Measurements from ENCODE around the gene CNTNAP2. TPM values are rescaled to one million over a fixed set of nuclear protein-coding genes. Genes with fewer than 3 reads are reported as not detected.

The CNTNAP2 gene
- total RNA-seq, 2 donors from 2014 or later: 171 to 228 TPM

GRCh38 chr7:146862415-146862814, 745.8 kb downstream of the CNTNAP2 start:
- H3K36me3 Mint-ChIP-seq (ENCODE audit: low read depth): no peaks in the 10 kb centered on the region
- no peak overlapping the region for H3K4me3 Mint-ChIP-seq
- H3K27me3 Mint-ChIP-seq (ENCODE audit: insufficient read depth): no peaks in the 10 kb centered on the region
- no peaks in the 10 kb centered on the region for H3K4me1 ChIP-seq (ENCODE audit: control insufficient read depth, insufficient read depth, low read length)
- no peak overlapping the region for H3K27ac Mint-ChIP-seq
- H3K9me3 ChIP-seq (ENCODE audit: control insufficient read depth, low read length): no peaks in the 10 kb centered on the region
- H3K9ac ChIP-seq (ENCODE audit: extremely low read depth, low read length, poor library complexity, severe bottlenecking): no peak overlapping the region
- no peak overlapping the region for H3K27ac ChIP-seq (ENCODE audit: low read depth, low read length)
- H3K36me3 ChIP-seq (ENCODE audit: control insufficient read depth, insufficient read depth, low read length): no peaks in the 10 kb centered on the region
- no peaks in the 10 kb centered on the region for H3K27me3 ChIP-seq (ENCODE audit: control insufficient read depth, insufficient read depth, low read length, poor library complexity, severe bottlenecking)
- DNase-seq: no peak
- no peak overlapping the region for H3K4me3 ChIP-seq (ENCODE audit: low read length)
- 75% methylated on average over 2 of the region's 2 CpGs; no CpG with 5 or more reads in 1 of the 2 experiments for WGBS, 2 experiments (ENCODE audit: insufficient coverage in 1 of 2, insufficient read length in 1 of 2)
- no peaks in the 10 kb centered on the region for H3K9me3 Mint-ChIP-seq
- TF ChIP-seq, protein P1, sequence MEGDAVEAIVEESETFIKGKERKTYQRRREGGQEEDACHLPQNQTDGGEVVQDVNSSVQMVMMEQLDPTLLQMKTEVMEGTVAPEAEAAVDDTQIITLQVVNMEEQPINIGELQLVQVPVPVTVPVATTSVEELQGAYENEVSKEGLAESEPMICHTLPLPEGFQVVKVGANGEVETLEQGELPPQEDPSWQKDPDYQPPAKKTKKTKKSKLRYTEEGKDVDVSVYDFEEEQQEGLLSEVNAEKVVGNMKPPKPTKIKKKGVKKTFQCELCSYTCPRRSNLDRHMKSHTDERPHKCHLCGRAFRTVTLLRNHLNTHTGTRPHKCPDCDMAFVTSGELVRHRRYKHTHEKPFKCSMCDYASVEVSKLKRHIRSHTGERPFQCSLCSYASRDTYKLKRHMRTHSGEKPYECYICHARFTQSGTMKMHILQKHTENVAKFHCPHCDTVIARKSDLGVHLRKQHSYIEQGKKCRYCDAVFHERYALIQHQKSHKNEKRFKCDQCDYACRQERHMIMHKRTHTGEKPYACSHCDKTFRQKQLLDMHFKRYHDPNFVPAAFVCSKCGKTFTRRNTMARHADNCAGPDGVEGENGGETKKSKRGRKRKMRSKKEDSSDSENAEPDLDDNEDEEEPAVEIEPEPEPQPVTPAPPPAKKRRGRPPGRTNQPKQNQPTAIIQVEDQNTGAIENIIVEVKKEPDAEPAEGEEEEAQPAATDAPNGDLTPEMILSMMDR (conservative IDR thresholded peaks at IDR 0.05): no peak
- H3K4me1 Mint-ChIP-seq: peaks cover 3% of the 10 kb centered on the region

GRCh38 chr7:146864644-146865043, 748.0 kb downstream of the CNTNAP2 start:
- TF ChIP-seq, protein P1 (conservative IDR thresholded peaks at IDR 0.05): no peak
- DNase-seq: peak; percentile 77
- 81% methylated on average over 2 of the region's 2 CpGs; no CpG with 5 or more reads in 1 of the 2 experiments for WGBS, 2 experiments (ENCODE audit: insufficient coverage in 1 of 2, insufficient read length in 1 of 2)

DNA sequence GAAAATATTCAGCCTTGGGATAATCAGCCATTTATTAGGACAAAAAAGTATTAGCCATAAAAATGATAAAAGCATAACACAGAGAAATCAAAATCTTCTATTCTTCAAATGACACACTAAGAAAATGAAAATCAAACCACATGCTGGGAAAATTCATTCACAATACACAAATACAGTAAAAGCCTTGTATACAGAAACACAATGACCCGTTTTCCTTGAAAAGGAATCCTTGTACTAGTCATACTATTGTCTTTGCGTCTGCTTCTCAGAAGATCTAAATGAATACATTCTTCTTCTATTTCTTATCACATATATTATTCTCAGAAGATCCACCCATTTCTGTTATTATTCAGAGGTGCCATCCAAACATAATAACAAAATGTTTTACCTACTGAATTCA, 749.1 kb downstream of the CNTNAP2 start:
- Histone ChIP-seq H3K27ac (ENCODE audit: low read depth, low read length) (no peak overlapping the region), H3K27me3 (ENCODE audit: control insufficient read depth, insufficient read depth, low read length, poor library complexity, severe bottlenecking) (no peaks in the 10 kb centered on the region), H3K9ac (ENCODE audit: extremely low read depth, low read length, poor library complexity, severe bottlenecking) (no peak overlapping the region), H3K4me1 (ENCODE audit: control insufficient read depth, insufficient read depth, low read length) (no peaks in the 10 kb centered on the region), H3K36me3 (ENCODE audit: control insufficient read depth, insufficient read depth, low read length) (no peaks in the 10 kb centered on the region), H3K9me3 (ENCODE audit: control insufficient read depth, low read length) (no peaks in the 10 kb centered on the region), H3K4me3 (ENCODE audit: low read length) (no peak overlapping the region)
- Mint-ChIP-seq H3K36me3 (ENCODE audit: low read depth) (no peaks in the 10 kb centered on the region), H3K4me1 (peaks cover 3% of the 10 kb centered on the region), H3K27me3 (ENCODE audit: insufficient read depth) (no peaks in the 10 kb centered on the region), H3K9me3 (peaks cover 4% of the 10 kb centered on the region), H3K4me3 (no peak overlapping the region), H3K27ac (no peak overlapping the region)
- 93 to 95% methylated on average over 2 of the region's 2 CpGs for WGBS, 2 experiments (ENCODE audit: insufficient coverage in 1 of 2, insufficient read length in 1 of 2)
- TF ChIP-seq, protein P1 (conservative IDR thresholded peaks at IDR 0.05): no peak
- no peak for DNase-seq

More at GRCh38 chr7:146864644-146865043, 748.0 kb downstream of the CNTNAP2 start:
- H3K36me3 Mint-ChIP-seq (ENCODE audit: low read depth): no peaks in the 10 kb centered on the region
- no peaks in the 10 kb centered on the region for H3K27me3 Mint-ChIP-seq (ENCODE audit: insufficient read depth)
- no peak overlapping the region for H3K9ac ChIP-seq (ENCODE audit: extremely low read depth, low read length, poor library complexity, severe bottlenecking)
- no peak overlapping the region for H3K4me3 ChIP-seq (ENCODE audit: low read length)
- H3K36me3 ChIP-seq (ENCODE audit: control insufficient read depth, insufficient read depth, low read length): no peaks in the 10 kb centered on the region
- H3K4me1 ChIP-seq (ENCODE audit: control insufficient read depth, insufficient read depth, low read length): no peaks in the 10 kb centered on the region
- H3K4me3 Mint-ChIP-seq: no peak overlapping the region
- H3K4me1 Mint-ChIP-seq: peaks cover 3% of the 10 kb centered on the region
- peaks cover 4% of the 10 kb centered on the region for H3K9me3 Mint-ChIP-seq
- H3K27me3 ChIP-seq (ENCODE audit: control insufficient read depth, insufficient read depth, low read length, poor library complexity, severe bottlenecking): no peaks in the 10 kb centered on the region
- H3K9me3 ChIP-seq (ENCODE audit: control insufficient read depth, low read length): no peaks in the 10 kb centered on the region
- no peak overlapping the region for H3K27ac ChIP-seq (ENCODE audit: low read depth, low read length)
- peak overlapping the region; percentile 45 for H3K27ac Mint-ChIP-seq
